RWPE2 (cell line): ENCODE data around the gene PDE7B.

Source experiments
- ATAC-seq: fragments of 200-7000 bp; cut with Tn5 transposase; 3 replicates; pipeline ENCODE4 v1.9.1; 2021; ENCODE audit warnings: low read depth
- DNase-seq: peaks from one replicate; pipeline ENCODE4 v3.0.0-alpha.2; 2020; ENCODE audit warnings: low spot score
- H3K27ac ChIP-seq: fragments of 450-650 bp; 2 replicates; pipeline ENCODE4 v1.5.1; 2017; ENCODE audit warnings: mild to moderate bottlenecking; ENCODE audit not compliant: poor library complexity, severe bottlenecking
- H3K27me3 ChIP-seq: fragments of 250-450 bp; sonication (Bioruptor Pico); 2 replicates; pipeline ENCODE4 v1.5.1; 2021; ENCODE audit warnings: mild to moderate bottlenecking, moderate library complexity; ENCODE audit not compliant: insufficient read depth, poor library complexity, severe bottlenecking
- H3K36me3 ChIP-seq: fragments of 250-450 bp; sonication (Bioruptor Pico); 2 replicates; pipeline ENCODE4 v1.5.1; 2020; ENCODE audit warnings: low read depth, mild to moderate bottlenecking, moderate library complexity
- H3K4me1 ChIP-seq: fragments of 250-450 bp; sonication (Bioruptor Pico); 2 replicates; pipeline ENCODE4 v1.5.1; 2021; ENCODE audit warnings: mild to moderate bottlenecking, moderate library complexity; ENCODE audit not compliant: insufficient read depth, poor library complexity, severe bottlenecking
- H3K4me3 ChIP-seq: fragments of 250-450 bp; sonication (Bioruptor Pico); 2 replicates; pipeline ENCODE4 v1.5.1; 2021; ENCODE audit warnings: mild to moderate bottlenecking, moderate library complexity; ENCODE audit not compliant: severe bottlenecking
- H3K9me3 ChIP-seq: fragments of 250-450 bp; sonication (Bioruptor Pico); 2 replicates; pipeline ENCODE4 v1.5.1; 2021; ENCODE audit warnings: mild to moderate bottlenecking, moderate library complexity; ENCODE audit not compliant: severe bottlenecking
- CTCF ChIP-seq: fragments of 450-650 bp; IDR thresholded peaks from one replicate; pipeline ENCODE4 v1.5.1; 2017; ENCODE audit warnings: mild to moderate bottlenecking, moderate library complexity; ENCODE audit not compliant: poor library complexity, severe bottlenecking

PDE7B gene

GRCh38 chr6:135839121-135839520, 12.4 kb upstream of the PDE7B start:
- Histone ChIP-seq H3K9me3 (no peaks in the 10 kb centered on the region), H3K27me3 (no peaks in the 10 kb centered on the region), H3K4me1 (no peaks in the 10 kb centered on the region), H3K27ac (no peak overlapping the region), H3K4me3 (no peak overlapping the region), H3K36me3 (no peaks in the 10 kb centered on the region)
- TF ChIP-seq CTCF: no peak
- no peak for ATAC-seq
- DNase-seq: no peak

- H3K36me3 ChIP-seq: no peaks in the 10 kb centered on the region
- no peak overlapping the region for H3K27ac ChIP-seq
- no peaks in the 10 kb centered on the region for H3K9me3 ChIP-seq
- no peaks in the 10 kb centered on the region for H3K4me1 ChIP-seq
- no peaks in the 10 kb centered on the region for H3K27me3 ChIP-seq
- no peak overlapping the region for H3K4me3 ChIP-seq
- no peak for TF ChIP-seq CTCF
- ATAC-seq: no peak
- DNase-seq: no peak
These were observed 8.7 kb upstream of the PDE7B start for GRCh38 chr6:135842618-135843392.

GRCh38 chr6:135850882-135851281, 619 bp upstream of the PDE7B start:
- ATAC-seq (no peak), DNase-seq (no peak)
- H3K4me1 ChIP-seq: no peaks in the 10 kb centered on the region
- no peak overlapping the region for H3K4me3 ChIP-seq
- H3K9me3 ChIP-seq: no peaks in the 10 kb centered on the region
- TF ChIP-seq CTCF: no peak
- H3K27me3 ChIP-seq: no peaks in the 10 kb centered on the region
- H3K27ac ChIP-seq: no peak overlapping the region
- H3K36me3 ChIP-seq: no peaks in the 10 kb centered on the region

DNA sequence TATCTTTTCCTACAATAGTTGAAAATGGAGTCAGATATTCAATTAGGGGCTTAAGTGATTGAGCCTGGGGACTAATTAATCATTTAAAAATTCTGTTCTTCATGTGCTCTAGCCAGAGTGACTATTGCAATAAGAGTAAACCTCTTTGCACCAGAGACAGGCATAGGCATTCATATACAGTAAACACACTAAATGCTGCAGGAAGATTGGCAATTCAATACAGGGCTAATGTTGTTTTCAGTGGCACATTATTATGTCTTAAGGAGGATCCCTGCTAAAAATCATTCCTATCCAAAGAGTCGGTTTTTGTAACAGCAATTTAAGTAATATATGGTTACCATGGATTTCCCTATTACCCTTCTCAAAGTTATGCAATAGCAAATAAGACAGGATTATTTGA, 1.2 kb downstream of the PDE7B start:
- no peak overlapping the region for H3K4me3 ChIP-seq
- H3K27ac ChIP-seq: no peak overlapping the region
- no peaks in the 10 kb centered on the region for H3K4me1 ChIP-seq
- no peaks in the 10 kb centered on the region for H3K9me3 ChIP-seq
- ATAC-seq (no peak), DNase-seq (no peak)
- no peaks in the 10 kb centered on the region for H3K27me3 ChIP-seq
- H3K36me3 ChIP-seq: no peaks in the 10 kb centered on the region
- TF ChIP-seq CTCF: no peak

GRCh38 chr6:135853227-135853626, 1.7 kb downstream of the PDE7B start:
- Histone ChIP-seq H3K4me1 (no peaks in the 10 kb centered on the region), H3K9me3 (no peaks in the 10 kb centered on the region), H3K4me3 (no peak overlapping the region), H3K36me3 (no peaks in the 10 kb centered on the region), H3K27me3 (no peaks in the 10 kb centered on the region), H3K27ac (no peak overlapping the region)
- DNase-seq (no peak), ATAC-seq (no peak)
- no peak for TF ChIP-seq CTCF
